HepG2 (cell line): Measurements from ENCODE around the gene CTNNA3. TPM values are rescaled to one million over a fixed set of nuclear protein-coding genes. Genes with fewer than 3 reads are reported as not detected.

ENCODE experiments used
- ATAC-seq: fragments of 200-7000 bp; cut with Tn5 transposase; 3 replicates; pipeline ENCODE4 v1.9.1; 2020; ENCODE audit warnings: mild to moderate bottlenecking, moderate library complexity
- BruUV-seq: library from RNA; stranded (reverse); fragments of 400-500 nt; replicated peaks from 2 replicates; lab custom pipeline; 2021; lab: Mats Ljungman, UMichigan
- CTCF ChIA-PET: fragments of 300-600 bp; formaldehyde crosslinking; extraction: SDS; loops from one replicate; lab custom pipeline; 2021; ENCODE audit warnings: low total read pairs, inconsistent platforms, low intra/inter-chr PET ratio; lab: Yijun Ruan, JAX
- POLR2A ChIA-PET: fragments of 350-600 bp; sonication (Branson Sonifier 250); formaldehyde crosslinking; loops from one replicate; lab custom pipeline; 2020; ENCODE audit warnings: antibody characterized with exemption, inconsistent platforms; lab: Yijun Ruan, JAX
- DNase-seq: peaks from one replicate; pipeline ENCODE4 v3.0.0-alpha.2; 2015; ENCODE audit warnings: low spot score
- FAIRE-seq: peaks from 3 replicates; lab custom pipeline; 2011; peaks lifted over from hg19 to GRCh38; lab: Jason Lieb, UNC
- H2AFZ ChIP-seq: one replicate; pipeline ENCODE4 v1.6.1; 2011; ENCODE audit warnings: low read length, inconsistent platforms
- H3K27ac ChIP-seq: fragments of 300-600 bp; 3 replicates; pipeline ENCODE4 v1.8.0; 2011; ENCODE audit warnings: mixed run types, mild to moderate bottlenecking, mixed read lengths, low read length, inconsistent platforms; ENCODE audit not compliant: insufficient read depth; ENCODE audit errors: extremely low read length
- H3K27me3 ChIP-seq, 2 experiments: fragments of 200-600 bp in 1 of 2; 2 replicates in 1 of 2; 3 replicates in 1 of 2; pipeline versions ENCODE4 v1.6.0 to v1.8.0; 2011; ENCODE audit warnings: low read length in 2 of 2, mild to moderate bottlenecking in 2 of 2, moderate library complexity in 2 of 2, inconsistent platforms in 1 of 2; ENCODE audit not compliant: insufficient read depth in 2 of 2, control insufficient read depth in 1 of 2
- H3K36me3 ChIP-seq, 2 experiments: fragments of 200-600 bp in 1 of 2; replicated peaks in 1 of 2; 2 replicates in 1 of 2; 3 replicates in 1 of 2; pipeline versions ENCODE4 v1.5.1 to v1.8.0; 2011; ENCODE audit warnings: low read length in 2 of 2, inconsistent platforms in 1 of 2; ENCODE audit not compliant: insufficient read depth in 2 of 2, control insufficient read depth in 1 of 2
- H3K4me1 ChIP-seq: 2 replicates; pipeline ENCODE4 v1.5.1; 2012; ENCODE audit warnings: low read length, inconsistent platforms; ENCODE audit not compliant: insufficient read depth
- H3K4me2 ChIP-seq: 2 replicates; pipeline ENCODE4 v1.6.0; 2011; ENCODE audit warnings: low read depth, low read length, inconsistent platforms
- H3K4me3 ChIP-seq, 3 experiments: fragments of 200-600 bp in 1 of 3; sonication (generic), shearing (Covaris generic) in 1 of 3; replicated peaks in 1 of 3; 2 replicates each; pipeline ENCODE4 v1.5.1; 2011 to 2016; ENCODE audit warnings: low read length in 3 of 3, inconsistent platforms in 2 of 3, low read depth in 2 of 3, mild to moderate bottlenecking in 2 of 3, control low read depth in 1 of 3, mixed read lengths in 1 of 3; ENCODE audit not compliant: insufficient read depth in 1 of 3
- H3K79me2 ChIP-seq: one replicate; pipeline ENCODE4 v1.6.1; 2011; ENCODE audit warnings: low read length, inconsistent platforms; ENCODE audit not compliant: insufficient read depth
- H3K9ac ChIP-seq: 2 replicates; pipeline ENCODE4 v1.6.0; 2011; ENCODE audit warnings: mild to moderate bottlenecking, low read depth, low read length, inconsistent platforms; ENCODE audit not compliant: insufficient read depth
- H3K9me3 ChIP-seq: 2 replicates; pipeline ENCODE4 v1.5.1; 2012; ENCODE audit warnings: mild to moderate bottlenecking, low read length
- H4K20me1 ChIP-seq: 2 replicates; pipeline ENCODE4 v1.6.0; 2011; ENCODE audit warnings: inconsistent platforms, mild to moderate bottlenecking, low read length, moderate library complexity; ENCODE audit not compliant: insufficient read depth
- CENPT ChIP-seq: sonication (generic); formaldehyde crosslinking; IDR thresholded peaks from 2 replicates; pipeline ENCODE4 v1.8.0; 2022; ENCODE audit warnings: low read depth, mild to moderate bottlenecking, moderate library complexity, missing genetic modification reagents
- ERF ChIP-seq: IDR thresholded peaks from 2 replicates; pipeline ENCODE4 v1.6.1; 2018; ENCODE audit warnings: missing biosample characterization, missing genetic modification reagents
- FOXK2 ChIP-seq: fragments of 450-650 bp; IDR thresholded peaks from 2 replicates; pipeline ENCODE4 v1.6.1; 2016
- RNF2 ChIP-seq: fragments of 450-650 bp; conservative IDR thresholded peaks from 2 replicates; pipeline ENCODE4 v1.6.1; 2016; ENCODE audit warnings: low read depth
- SAFB2 ChIP-seq: sonication (generic); formaldehyde crosslinking; IDR thresholded peaks from 2 replicates; pipeline ENCODE4 v1.5.1; 2020; ENCODE audit warnings: missing genetic modification reagents, low read depth, mild to moderate bottlenecking, borderline replicate concordance
- ZBTB1 ChIP-seq: sonication (generic); formaldehyde crosslinking; IDR thresholded peaks from 2 replicates; pipeline ENCODE4 v1.4.0; 2020; ENCODE audit warnings: missing genetic modification reagents, borderline replicate concordance
- ZBTB40 ChIP-seq, 2 experiments: fragments of 450-650 bp in 1 of 2; sonication (generic) in 1 of 2; formaldehyde crosslinking in 1 of 2; IDR thresholded peaks; 2 replicates each; pipeline versions ENCODE4 v1.6.1 to v1.8.0; 2016 to 2022; ENCODE audit warnings: antibody characterized with exemption in 1 of 2, mild to moderate bottlenecking in 1 of 2, missing genetic modification reagents in 1 of 2
- ZNF282 ChIP-seq: fragments of 450-650 bp; IDR thresholded peaks from 2 replicates; pipeline ENCODE4 v1.6.1; 2018; ENCODE audit not compliant: partially characterized antibody
- ZNF362 ChIP-seq: sonication (generic); formaldehyde crosslinking; IDR thresholded peaks from 2 replicates; pipeline ENCODE4 v1.4.0; 2020; ENCODE audit warnings: missing genetic modification reagents, mild to moderate bottlenecking, borderline replicate concordance
- ZNF773 ChIP-seq: sonication (generic); formaldehyde crosslinking; IDR thresholded peaks from 2 replicates; pipeline ENCODE4 v1.4.0; 2020; ENCODE audit warnings: missing genetic modification reagents, borderline replicate concordance
- ZSCAN12 ChIP-seq: sonication (generic); formaldehyde crosslinking; IDR thresholded peaks from 2 replicates; pipeline ENCODE4 v1.9.0; 2021; ENCODE audit warnings: mild to moderate bottlenecking, missing genetic modification reagents
- WGBS: methylation state at CpG from one replicate; pipeline ENCODE4 v1.1.6; 2017; ENCODE audit warnings: low lambda C conversion rate; 5-methylcytosine and 5-hydroxymethylcytosine counted together
- in situ Hi-C: cut with HindIII; loops from 2 replicates; pipeline ENCODE4 v1.10.0; 2017; ENCODE audit warnings: low pct_unique_long_range_greater_than_20kb; ENCODE audit not compliant: extremely low pct_ligation_motif_present
- intact Hi-C: fragments of 100-400 bp; cut with micrococcal nuclease; formaldehyde crosslinking; loops from one replicate; pipeline ENCODE4 v1.10.0; 2022; ENCODE audit not compliant: unreplicated experiment
- polyA plus RNA-seq, 8 experiments: library from polyadenylated mRNA; depleted of rRNA in 3 of 8; stranded (reverse) in 7 of 8; unstranded in 1 of 8; fragments of >200 nt; fragmentation: Illumina TruSeq in 4 of 8; extraction: Trizol in 4 of 8; gene quantifications; 2 replicates each; pipeline versions ENCODE4 v1.2.1 to v1.2.3, GENCODE V29; 2011 to 2016; ENCODE audit warnings: low read depth in 4 of 8, missing spikeins in 1 of 8, mixed read lengths in 1 of 8; ENCODE audit not compliant: insufficient read depth in 1 of 8
- total RNA-seq, 5 experiments: library from RNA; depleted of rRNA; stranded (reverse); fragments of >200 nt; fragmentation: Illumina TruSeq; extraction: Trizol; gene quantifications; 2 replicates each; pipeline ENCODE4 v1.2.3, GENCODE V29; 2016; ENCODE audit warnings: low read depth in 1 of 5

Gene CTNNA3
- total and polyA plus RNA-seq, 2 of the 13 experiments (the other 11 are each of a cell fraction or from before 2014, with no cell fraction given), result not detected

GRCh38 chr10:66187053-66187733 is 1508.8 kb downstream of the CTNNA3 start (continued):
- TF ChIP-seq ZNF773 (CRISPR knock-in tag) (no peak), RNF2 (no peak), ZNF282 (no peak), ZNF362 (no peak), CENPT (no peak), FOXK2 (no peak), ERF (CRISPR knock-in tag) (no peak), SAFB2 (CRISPR knock-in tag) (no peak)

DNA sequence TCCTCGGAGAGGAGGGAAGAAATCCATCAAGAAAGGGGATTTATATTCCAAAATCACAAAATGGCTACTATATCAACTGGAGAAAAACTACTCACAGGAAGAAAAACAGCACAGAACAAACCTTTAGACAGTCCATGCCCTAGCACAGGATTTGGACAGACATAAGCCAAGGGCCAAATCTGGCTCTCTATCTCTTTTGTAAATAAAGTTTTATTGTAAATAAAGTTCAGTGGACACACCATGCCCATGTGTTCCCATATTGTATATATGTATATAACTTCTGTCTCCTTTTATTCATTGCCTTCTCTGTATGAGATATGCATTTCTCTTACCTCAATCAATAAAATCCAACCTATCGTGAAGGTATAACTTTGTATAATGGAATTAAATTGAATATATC is 1513.0 kb downstream of the CTNNA3 start:
- no TSS peak for BruUV-seq
- FAIRE-seq, result no peak

More for the DNA sequence above, 1513.0 kb downstream of the CTNNA3 start:
- Histone ChIP-seq H3K27ac (no peak overlapping the region), H3K79me2 (no peaks in the 10 kb centered on the region), H2AFZ (no peak overlapping the region), H3K4me3 (no peak overlapping the region), H3K27me3 (no peaks in the 10 kb centered on the region), H3K36me3 (no peaks in the 10 kb centered on the region), H3K9me3 (no peaks in the 10 kb centered on the region), H3K4me1 (no peaks in the 10 kb centered on the region), H3K4me2 (no peak overlapping the region), H4K20me1 (no peaks in the 10 kb centered on the region), H3K9ac (no peak overlapping the region)
- ChIA-PET CTCF (no interaction called here), POLR2A (no interaction called here)
- intact Hi-C loops, result no loop called here
- DNase-seq (no peak), ATAC-seq (no peak)
- in situ Hi-C loops, result loop anchor here (25.0 kb wide), 1 partner anchor 1446 kb away; no protein-coding TSS in a partner anchor
- TF ChIP-seq ZBTB40 (IDR thresholded peaks at IDR 0.05) (peak; percentile 36; the same call in 1 of the 2 replicates), ZBTB40 (CRISPR knock-in tag; IDR thresholded peaks at IDR 0.05) (peak; percentile 90; the same call in 1 of the 2 replicates), ZBTB1 (CRISPR knock-in tag) (no peak), ZSCAN12 (no peak)
- WGBS, result 40% methylated on average over 2 of the region's 2 CpGs
